Stimulated activated CD8-positive, alpha-beta memory T cell treated with anti-CD3 and anti-CD28 coated beads, Interleukin-15, amount 100 ng/mL, for 24 hours (primary cell): ENCODE results near the gene TSPAN15.
"Not testable (repeated sequence)": the region's sequence is repeated elsewhere in the genome, so short reads cannot be mapped to it uniquely, and the experiment has no call there.

Experiments
- DNase-seq: peaks from one replicate; pipeline ENCODE4 v3.0.0-alpha.2; 2020; ENCODE audit warnings: low read depth

Gene TSPAN15

DNA sequence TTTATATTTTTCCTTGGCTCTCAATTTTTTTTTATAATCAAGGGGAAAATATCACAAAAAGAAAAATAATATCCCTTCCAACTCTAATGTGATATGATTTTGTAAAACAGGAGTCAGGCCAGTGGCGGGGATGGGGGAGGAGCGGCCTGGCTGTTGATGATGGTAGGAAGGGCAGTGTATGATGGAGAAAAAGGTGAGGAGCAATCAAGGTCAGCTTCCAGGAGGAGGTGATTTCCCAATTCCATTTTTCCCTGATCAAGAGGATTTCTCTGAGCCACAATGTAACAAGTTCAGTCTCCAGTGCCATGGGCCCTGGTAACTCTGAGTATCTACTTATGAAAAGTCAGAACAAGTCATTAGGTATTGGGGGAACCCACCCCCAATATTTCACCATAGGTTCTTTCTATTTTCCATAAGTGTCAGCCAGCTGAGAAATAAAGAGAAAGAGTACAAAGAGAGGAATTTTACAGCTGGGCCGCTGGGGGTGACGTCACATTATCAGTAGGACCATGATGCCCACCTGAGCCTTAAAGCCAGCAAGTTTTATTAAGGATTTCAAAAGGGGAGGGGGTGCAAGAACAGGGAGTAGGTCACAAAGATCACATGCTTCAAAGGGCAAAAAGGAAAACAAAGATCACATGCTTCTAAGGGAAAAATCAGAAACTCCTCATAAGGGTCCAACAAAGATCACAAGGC is 37.0 kb downstream of the TSPAN15 start:
- DNase-seq, result not testable (repeated sequence)

DNA sequence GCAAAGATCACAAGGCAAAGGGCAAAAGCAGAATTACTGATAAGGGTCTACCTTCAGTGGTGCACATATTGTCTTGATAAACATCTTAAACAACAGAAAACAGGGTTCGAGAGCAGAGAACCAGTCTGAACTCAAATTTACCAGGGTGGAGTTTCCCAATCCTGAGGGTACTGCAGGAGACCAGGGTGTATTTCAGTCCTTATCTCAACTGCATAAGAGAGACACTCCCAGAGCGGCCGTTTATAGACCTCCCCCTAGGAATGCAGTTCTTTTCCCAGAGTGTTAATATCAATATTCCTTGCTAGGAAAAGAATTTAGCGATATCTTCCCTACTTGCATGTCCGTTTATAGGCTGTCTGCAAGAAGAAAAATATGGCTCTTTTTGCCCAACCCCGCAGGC is 37.6 kb downstream of the TSPAN15 start:
- DNase-seq, result not testable (repeated sequence)

DNA sequence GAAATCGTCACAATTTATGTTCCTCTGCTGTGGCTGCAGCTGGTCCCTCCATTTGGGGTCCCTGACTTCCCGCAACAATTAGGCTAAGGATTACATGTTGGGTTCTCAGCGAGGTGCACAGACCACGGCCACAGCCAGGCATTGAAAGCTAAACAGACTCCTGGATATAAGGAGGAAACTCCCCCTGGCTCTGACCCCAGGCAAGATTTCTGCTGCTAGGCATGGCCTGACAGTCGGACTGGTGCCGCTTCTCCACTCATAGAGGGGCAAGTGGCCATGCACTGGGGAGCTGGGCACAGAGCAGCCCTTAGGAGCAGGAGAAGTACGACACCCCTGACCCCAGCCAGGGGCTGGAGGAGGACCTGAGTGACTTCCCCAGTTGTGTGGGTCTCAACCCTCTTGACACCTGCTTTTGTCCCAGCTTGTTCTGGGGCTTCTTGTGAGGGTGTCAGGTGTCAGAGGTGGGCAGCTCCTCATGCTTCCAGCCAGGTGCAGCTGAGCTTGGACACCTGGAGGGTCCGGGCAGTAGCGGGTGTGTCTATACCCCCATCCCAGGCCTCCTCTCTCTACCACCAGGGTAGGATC is 38.3 kb downstream of the TSPAN15 start:
- DNase-seq, result no peak

DNA sequence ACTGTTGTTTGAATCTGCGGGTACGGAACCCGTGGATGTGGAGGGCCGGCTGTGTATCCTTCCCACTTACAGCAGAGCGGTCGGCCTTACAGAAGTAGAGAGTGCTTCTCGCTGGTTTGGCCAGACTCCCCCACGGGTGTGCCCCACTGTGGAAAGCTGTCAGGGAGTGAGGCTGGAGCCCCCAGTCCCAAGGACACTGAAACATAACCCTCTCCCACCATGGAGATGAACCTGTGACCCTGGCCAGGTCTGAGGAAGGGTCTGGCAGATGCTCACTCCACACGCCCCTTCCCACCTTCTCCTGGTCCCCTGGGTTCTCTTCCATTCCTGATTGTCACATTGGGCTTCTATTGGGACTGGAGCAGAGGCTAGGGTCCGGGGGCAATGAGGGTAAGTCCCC is 39.6 kb downstream of the TSPAN15 start:
- DNase-seq, result no peak

DNA sequence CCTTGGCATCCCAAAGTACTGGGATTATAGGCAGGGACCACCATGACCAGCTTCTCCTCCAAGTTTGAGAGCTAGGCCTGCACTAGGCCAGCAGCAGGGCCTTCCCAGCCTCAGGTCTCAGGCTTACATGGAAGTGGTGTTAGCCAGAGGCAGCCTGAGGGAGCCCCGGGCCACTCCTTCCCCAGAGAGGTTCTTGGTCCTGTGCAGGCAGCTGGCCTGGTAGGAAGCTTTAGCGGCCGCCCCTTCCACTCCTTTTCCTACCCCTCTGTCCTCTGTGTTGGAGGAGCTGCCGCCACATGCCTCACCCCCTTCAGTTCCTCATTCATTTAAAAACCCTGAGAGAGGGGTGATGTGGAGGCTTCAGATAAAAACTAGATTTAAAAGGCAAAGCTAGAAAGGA is 40.3 kb downstream of the TSPAN15 start:
- DNase-seq, result no peak

DNA sequence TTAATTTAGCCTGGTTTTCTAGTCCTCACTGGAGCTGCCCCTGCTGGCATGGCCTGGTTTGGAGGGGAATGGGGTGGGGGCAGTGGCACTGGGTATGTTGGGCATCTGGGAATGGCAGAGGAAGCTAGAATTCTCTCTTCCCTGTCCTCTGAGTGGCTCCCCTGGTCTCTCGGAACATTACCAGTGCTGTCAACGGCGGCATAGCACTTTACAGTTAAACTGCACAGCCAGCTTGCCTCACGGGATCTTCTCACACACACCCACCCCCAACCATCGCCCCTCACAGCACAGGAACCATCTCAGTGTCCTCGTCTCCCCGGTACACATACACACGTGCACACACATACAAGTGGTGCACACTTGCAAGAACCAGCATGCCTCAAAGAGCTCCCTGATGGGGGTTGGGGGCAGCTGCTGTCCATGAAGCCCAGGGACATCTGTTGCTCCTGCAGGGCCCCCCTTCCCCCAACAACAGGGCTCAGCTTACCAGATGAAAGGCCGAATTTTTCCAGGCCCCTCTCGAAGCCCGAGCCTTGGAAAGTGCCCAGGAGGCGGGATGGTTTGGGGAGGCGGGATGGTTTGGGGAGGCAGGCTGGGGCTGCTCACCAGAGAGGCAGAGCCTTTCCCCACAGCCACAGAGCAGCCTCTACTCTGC is 41.0 kb downstream of the TSPAN15 start:
- no peak for DNase-seq

DNA sequence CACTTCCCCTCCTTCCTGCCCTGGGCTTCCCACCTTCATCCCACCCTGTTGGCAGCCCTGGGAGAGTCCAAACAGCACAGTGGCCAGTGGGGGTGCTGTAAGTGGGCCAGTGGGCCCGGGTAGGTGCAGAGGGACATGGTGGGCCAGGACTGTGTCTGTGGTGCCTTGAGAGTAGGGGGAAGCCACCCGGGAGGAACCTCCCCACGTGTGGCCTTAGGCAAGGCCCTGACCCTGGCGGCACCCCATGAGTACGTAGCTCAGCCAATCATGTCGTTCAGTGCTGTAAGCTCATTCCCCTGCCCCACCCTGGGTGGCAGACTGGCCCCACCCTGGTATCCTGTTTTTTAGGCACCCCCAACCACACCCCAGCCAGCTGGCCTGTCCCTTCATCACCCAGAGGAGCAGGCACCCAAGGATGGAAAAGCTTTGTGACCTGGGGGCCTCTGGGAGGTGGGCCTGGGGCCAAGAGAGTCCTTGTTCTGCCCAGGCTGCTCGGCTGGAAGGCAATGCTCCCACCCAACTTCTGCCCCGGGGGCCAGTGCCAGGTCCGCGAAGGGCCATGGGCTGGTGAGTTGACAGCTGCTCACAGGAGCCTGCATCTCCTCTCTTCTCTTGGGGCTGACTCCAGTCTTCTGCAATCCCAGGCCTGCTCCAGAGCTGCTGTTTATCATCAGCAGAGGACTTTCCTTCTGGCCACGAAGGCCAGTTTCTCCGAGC is 41.6 kb downstream of the TSPAN15 start:
- DNase-seq, result no peak

DNA sequence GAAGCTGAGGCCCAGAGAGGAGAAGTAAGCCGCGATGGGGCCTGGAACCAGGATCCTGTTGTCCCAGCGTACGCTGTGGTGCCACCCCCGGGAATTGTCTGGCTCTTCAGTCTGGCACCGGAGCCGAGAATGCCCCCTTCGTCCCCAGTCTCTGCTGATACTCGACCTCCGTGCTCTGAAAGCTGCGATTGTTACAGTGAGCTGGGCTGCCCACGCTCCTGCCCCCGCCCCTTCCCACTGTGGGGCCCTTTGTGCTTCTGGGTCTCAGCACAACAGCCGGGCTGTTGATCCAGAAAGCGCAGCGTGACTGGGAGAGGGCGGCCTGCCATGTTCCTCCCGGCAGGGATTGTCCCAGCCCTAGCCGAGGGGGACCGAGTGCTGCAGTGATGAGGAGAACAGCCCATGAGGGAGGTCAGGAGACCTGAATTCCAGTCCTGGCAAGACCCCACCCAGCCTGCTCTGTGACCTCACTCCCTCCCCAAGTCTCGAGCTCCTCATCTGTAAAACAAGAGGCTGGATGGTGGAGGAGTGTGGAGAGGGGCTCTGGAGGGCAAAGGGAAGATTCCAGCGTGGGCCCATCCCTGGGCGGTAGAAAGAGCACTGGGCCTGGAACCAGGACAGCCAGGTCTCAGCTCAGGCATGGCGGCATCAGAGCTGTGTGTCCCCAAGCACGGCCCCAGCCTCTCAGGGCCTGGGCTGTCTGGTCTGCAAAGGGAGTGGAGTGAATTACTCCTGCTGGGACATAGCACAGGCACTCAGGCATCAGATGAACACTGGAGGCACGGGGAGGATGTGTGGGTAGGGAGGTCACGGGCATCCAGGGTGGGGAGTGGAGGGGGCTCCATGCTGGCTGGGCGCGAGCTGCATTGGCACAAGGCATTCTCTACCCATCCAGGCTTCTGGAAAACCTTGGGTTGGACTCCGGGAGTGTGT is 43.6 kb downstream of the TSPAN15 start:
- DNase-seq, result no peak

DNA sequence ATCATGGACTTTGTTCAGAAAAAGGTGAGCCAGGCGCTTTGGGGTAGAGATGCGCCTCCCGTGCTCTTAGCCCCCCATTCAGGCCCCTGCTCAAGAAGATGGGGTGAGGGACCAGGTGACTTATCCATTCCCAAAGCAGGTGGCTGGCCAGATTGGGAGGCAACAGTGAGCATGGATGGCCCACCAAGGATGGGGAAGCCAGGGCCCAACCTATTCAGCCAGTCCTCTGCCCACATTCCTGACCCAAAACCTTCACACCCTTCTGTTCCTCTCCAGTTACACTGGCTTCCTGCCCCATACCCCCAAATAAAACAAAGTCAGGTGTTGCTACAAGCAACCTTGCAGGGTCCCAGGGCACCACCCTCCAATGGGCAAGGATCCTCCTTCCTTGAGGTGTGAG is 44.4 kb downstream of the TSPAN15 start:
- no peak for DNase-seq

DNA sequence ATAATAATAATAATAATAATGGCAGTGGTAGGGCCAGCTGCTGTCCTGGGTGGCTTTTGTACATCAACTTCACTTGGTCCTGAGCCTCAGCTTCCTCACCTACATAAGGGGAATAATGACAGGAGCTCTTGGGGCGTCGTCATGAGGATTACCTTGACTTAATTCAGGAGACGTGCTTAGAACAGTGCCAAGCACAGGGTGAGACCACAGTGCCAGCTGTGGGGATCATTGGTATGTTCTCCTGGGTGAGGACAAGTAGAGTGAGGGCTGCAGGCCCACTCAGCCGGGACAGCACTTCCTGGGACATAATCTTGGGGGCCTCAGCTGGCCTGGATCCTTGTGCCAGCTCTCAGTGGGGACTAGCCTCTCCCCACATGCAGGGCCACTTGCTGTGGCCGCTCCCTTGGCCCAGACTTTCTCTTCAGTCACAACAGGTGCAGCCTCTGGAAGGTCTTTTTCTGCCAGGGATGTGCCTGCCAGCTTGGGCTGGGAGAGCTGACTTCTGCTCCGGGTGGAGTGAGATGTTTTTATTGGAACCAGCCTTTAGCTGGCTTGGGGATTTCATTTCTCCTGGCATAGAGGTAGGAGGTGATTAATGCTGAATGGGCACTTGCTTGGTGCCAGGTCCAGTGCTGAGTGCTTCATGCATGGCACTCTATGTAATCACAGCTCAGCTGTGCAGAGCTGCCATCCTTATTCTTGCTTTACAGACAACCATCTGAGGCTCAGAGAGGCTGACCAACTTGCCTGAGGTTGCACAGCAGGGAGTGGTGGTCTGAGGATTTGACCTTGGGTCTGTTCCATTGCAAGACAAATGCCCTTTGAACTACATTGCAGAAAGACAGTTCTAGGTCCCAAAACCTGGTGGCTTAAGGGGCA is 45.3 kb downstream of the TSPAN15 start:
- DNase-seq, result no peak

DNA sequence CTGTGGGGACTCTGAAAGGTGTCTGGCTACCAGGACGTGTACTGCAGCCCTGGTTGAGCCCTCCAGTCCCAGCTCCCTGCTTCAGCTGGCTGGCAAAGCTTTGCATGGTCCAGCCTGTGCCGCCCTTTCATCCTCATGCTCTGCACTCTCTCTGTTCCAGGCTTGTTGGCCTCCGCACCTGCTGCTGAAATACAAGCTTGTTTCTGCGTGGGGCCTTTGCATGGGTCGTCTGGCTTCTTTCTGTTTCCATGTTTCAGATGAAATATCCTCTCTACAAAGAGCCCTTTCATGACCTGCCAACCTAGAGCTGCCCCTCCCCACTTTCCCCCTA is 45.9 kb downstream of the TSPAN15 start:
- no peak for DNase-seq

DNA sequence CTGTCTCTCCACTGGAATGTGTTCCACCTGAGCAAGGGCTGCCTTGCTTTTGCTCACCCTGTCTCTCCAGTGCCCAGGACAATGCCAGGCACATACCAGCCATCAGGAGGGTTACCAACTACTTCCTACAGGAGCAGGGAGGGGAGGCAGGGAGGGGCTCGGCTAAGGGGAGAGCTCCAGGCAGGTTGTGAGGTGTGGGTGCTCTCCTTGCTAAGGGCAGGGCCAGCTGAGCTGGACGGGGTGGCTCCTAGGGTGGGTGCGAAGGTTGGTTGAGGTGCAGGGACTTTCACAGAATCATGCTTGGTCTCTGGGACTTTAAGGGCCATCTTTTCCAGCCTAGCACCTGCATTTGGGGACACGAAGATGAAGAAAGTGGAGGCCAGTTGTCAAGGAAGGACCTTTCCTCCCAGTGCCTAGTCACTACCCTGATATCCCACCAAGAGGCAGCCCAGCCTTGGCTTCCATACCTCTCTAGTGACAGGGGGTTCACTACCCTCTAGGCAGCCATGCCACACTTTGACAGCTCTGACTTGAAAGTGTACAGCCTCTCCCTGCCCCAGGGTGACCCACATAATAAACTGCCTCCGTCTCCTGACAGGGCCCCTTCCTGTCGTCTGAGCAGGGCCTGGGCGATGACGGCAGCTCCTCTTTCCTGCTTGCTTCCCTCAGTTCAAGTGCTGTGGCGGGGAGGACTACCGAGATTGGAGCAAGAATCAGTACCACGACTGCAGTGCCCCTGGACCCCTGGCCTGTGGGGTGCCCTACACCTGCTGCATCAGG is 46.5 kb downstream of the TSPAN15 start:
- no peak for DNase-seq

DNA sequence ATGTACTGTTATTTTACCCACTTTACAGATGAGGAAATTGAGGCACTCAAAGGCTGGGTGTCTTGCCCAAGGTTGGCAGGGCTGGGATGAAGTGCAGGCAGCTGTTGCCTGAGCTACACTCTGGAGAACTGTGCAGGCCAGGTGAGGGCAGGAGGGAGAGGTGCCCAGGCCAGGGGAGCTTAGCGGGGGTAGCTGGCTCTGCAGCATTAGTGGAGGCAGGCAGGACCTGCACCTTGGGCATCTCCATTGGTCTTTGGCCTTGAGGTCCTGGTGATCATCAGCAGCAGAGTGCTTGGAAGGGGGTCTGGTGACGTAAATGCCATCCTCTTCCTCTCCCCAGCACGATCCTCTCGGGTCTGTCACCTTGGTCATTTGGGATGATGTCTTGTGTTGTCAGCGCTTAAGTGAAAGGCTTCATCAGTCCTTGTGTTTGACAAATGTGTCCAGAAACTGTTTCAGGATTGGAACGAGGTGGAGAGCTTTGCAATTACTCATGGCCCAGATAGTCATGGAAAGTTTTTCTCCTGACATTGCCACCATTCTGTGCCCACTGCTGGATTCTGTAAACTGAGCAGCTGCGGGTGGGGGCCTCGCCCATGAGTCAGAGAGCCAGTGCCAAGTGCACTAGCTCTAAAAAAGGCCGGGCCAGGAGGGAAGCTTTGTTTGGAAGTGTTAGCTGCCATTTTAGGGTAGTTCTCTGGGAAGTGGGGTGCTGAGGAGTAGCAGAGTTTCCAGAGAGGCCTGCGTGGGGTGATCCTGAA is 47.6 kb downstream of the TSPAN15 start:
- DNase-seq, result no peak

DNA sequence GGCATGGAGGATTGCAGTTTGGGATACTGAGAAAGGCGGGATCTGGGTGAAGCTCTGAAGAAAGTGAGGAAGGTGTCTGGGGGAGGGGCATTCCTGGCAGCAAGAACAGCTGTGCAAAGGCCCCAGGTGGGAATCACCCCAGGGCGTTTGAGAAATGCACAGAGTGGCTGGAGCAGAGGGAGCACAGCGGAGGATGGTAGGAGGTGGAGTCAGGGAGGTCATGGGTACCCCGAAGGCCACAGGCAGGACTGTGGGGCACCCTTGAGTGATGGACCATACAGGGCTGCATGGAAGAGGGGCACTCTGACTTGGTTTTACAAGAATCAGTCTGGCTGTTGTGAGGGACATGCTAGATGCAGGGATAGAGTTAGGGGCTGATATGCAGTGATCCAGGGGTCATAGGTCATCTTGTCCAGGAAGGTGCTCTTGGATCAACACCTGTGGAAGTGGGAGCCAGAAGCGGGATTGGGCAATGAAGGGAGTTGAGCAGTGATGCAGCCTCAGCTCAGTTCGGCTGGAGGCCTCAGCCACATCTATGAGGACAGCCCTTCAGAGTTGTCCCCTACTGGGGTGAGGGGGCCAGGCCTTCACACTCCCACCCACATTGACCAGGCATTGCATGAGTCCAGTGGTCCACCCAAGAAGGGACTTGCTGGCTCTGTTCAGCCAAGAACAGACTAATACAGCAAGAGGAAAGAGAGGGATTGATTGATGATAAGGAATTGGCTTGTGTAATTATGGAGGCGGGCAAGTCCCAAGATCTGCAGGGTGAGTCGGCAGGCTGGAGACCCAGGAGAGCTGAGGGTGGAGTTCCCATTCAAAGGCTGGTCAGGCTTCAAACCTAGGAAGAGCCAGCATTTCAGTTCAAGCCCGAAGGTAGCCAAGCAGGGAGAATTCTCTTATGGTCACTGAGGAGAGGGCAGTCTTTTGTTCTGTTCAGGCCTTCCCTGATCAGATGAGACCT is 48.7 kb downstream of the TSPAN15 start:
- DNase-seq, result no peak

DNA sequence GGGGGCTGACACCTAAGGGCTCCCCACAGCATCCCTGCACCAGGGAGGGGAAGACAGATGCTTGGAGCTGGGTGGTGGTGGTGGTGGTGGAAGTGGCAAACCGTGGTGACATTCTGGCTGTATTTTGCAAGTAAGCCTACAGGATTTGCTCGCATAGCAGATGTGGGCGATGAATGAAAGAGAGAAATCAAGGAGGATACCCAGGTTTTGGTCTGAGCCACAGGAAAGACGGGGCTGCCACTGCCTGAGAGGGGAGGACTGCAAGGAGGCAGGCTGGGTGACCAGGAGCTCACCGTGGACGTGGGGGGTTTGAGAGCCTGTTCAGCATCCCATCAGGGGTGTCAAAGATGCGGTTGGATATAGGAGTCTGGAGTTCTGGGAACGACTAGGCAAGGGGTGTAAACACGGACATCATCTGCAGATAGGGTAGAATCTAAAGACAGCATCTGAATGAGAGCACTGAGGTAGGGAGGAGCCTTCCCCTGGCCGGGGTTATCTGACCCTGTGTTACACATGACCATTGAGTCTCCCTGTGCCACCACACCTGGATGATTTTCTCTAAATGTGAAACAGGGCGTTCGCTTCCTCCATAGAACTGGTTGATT is 49.7 kb downstream of the TSPAN15 start:
- DNase-seq, result no peak

DNA sequence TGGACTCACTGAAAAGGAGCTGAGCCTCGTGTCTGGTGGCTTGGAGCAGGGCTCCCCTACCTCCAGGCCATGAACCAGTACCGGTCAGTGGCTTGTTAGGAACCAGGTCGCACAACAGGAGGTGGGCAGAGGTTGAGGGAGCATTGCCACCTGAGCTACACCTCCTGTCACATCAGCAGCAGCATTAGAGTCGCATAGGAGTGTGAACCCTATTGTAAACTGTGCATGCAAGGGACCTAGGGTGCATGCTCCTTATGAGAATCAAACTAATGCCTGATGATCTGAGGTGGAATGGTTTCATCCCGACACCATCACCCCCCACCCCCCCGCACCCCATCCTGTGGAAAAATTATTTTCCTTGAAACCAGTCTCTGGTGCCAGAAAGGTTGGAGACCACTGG is 50.4 kb downstream of the TSPAN15 start:
- DNase-seq, result no peak

DNA sequence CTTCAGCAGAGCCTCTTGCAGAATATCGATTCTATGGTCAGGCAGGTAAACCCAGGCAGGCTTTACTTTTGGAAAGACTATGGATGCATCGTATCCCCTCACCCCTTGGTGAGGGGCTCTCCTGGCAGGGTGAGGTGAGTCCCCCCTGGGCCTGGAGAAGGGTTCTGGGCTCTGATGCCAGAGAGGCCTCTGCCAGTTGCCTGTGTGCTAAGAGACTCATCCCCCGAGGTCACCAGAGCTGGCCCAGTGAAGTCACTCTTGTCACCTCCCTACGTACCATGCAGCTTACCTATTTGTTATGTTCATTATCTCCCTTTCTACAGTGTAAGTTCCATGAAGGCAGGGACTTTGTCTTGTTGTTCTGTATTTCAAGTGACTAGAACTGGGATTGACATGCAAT is 51.3 kb downstream of the TSPAN15 start:
- DNase-seq, result no peak
